H1 (cell line): Measurements from ENCODE around the gene UBE2V1. TPM values are rescaled to one million over a fixed set of nuclear protein-coding genes. Genes with fewer than 3 reads are reported as not detected.

Source experiments
- EGR1 ChIP-seq: IDR thresholded peaks from 2 replicates; pipeline ENCODE4 v1.6.1; 2011; ENCODE audit warnings: low read depth, low read length, borderline replicate concordance
- POLR2AphosphoS5 ChIP-seq: IDR thresholded peaks from 2 replicates; pipeline ENCODE4 v1.6.1; 2011; ENCODE audit warnings: low read depth, low read length
- SIN3A ChIP-seq, 2 experiments: IDR thresholded peaks in 1 of 2; conservative IDR thresholded peaks in 1 of 2; 2 replicates each; pipeline ENCODE4 v1.6.1; 2011 to 2012; ENCODE audit warnings: low read length in 2 of 2, improper control_type of control experiment in 1 of 2, low read depth in 1 of 2, mild to moderate bottlenecking in 1 of 2
- TEAD4 ChIP-seq: IDR thresholded peaks from 2 replicates; pipeline ENCODE4 v1.6.1; 2012; ENCODE audit warnings: low read depth, low read length, inconsistent platforms, mixed read lengths
- polyA plus RNA-seq, 7 experiments: library from polyadenylated mRNA; depleted of rRNA in 3 of 7; stranded (reverse) in 5 of 7; unstranded in 2 of 7; fragments of >200 nt in 5 of 7; fragments of 200-250 nt in 2 of 7; gene quantifications; 1 replicate in 5 of 7; 2 replicates in 1 of 7; 4 replicates in 1 of 7; pipeline versions ENCODE4 v1.2.1 to v1.2.3, GENCODE V29; 2011 to 2013; ENCODE audit warnings: missing spikeins in 2 of 7, mixed read lengths in 2 of 7
- total RNA-seq: library from RNA; stranded (reverse); fragmentation: NEBNext Ultra II Directional; extraction: Animal tissue kit (Norgen Biotek cat#: 25700); gene quantifications from 2 replicates; pipeline ENCODE4 v1.2.1, GENCODE V29; 2021
- TF ChIP-seq, protein P1 (sequence below): fragments of 300-600 bp; sonication (generic); IDR thresholded peaks from 2 replicates; pipeline ENCODE4 v1.7.1; 2012; ENCODE audit warnings: low read length, moderate library complexity, mild to moderate bottlenecking, inconsistent platforms; ENCODE audit not compliant: insufficient replicate concordance

Gene UBE2V1
- total and polyA plus RNA-seq, 2 of the 8 experiments (the other 6 are each of a cell fraction or from before 2014, with no cell fraction given), result 141 to 184 TPM

DNA sequence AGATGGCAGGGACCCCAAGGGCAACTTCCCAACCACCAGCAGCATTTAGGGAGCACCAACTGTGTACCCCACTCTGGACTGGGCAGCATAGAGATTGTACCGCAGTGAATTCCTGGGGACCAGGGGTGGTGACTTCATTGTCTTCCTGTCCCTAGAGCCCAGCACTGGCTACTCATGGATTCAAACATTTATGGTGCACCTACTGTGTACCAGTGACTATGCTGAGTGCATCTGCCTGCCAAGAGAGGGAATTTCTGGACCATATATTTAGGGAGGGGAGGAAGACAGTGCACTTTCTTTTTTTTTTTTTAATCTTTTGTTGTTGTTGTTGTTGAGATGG lies 55.3 kb downstream of the UBE2V1 start (continued):
- TF ChIP-seq, protein P1, sequence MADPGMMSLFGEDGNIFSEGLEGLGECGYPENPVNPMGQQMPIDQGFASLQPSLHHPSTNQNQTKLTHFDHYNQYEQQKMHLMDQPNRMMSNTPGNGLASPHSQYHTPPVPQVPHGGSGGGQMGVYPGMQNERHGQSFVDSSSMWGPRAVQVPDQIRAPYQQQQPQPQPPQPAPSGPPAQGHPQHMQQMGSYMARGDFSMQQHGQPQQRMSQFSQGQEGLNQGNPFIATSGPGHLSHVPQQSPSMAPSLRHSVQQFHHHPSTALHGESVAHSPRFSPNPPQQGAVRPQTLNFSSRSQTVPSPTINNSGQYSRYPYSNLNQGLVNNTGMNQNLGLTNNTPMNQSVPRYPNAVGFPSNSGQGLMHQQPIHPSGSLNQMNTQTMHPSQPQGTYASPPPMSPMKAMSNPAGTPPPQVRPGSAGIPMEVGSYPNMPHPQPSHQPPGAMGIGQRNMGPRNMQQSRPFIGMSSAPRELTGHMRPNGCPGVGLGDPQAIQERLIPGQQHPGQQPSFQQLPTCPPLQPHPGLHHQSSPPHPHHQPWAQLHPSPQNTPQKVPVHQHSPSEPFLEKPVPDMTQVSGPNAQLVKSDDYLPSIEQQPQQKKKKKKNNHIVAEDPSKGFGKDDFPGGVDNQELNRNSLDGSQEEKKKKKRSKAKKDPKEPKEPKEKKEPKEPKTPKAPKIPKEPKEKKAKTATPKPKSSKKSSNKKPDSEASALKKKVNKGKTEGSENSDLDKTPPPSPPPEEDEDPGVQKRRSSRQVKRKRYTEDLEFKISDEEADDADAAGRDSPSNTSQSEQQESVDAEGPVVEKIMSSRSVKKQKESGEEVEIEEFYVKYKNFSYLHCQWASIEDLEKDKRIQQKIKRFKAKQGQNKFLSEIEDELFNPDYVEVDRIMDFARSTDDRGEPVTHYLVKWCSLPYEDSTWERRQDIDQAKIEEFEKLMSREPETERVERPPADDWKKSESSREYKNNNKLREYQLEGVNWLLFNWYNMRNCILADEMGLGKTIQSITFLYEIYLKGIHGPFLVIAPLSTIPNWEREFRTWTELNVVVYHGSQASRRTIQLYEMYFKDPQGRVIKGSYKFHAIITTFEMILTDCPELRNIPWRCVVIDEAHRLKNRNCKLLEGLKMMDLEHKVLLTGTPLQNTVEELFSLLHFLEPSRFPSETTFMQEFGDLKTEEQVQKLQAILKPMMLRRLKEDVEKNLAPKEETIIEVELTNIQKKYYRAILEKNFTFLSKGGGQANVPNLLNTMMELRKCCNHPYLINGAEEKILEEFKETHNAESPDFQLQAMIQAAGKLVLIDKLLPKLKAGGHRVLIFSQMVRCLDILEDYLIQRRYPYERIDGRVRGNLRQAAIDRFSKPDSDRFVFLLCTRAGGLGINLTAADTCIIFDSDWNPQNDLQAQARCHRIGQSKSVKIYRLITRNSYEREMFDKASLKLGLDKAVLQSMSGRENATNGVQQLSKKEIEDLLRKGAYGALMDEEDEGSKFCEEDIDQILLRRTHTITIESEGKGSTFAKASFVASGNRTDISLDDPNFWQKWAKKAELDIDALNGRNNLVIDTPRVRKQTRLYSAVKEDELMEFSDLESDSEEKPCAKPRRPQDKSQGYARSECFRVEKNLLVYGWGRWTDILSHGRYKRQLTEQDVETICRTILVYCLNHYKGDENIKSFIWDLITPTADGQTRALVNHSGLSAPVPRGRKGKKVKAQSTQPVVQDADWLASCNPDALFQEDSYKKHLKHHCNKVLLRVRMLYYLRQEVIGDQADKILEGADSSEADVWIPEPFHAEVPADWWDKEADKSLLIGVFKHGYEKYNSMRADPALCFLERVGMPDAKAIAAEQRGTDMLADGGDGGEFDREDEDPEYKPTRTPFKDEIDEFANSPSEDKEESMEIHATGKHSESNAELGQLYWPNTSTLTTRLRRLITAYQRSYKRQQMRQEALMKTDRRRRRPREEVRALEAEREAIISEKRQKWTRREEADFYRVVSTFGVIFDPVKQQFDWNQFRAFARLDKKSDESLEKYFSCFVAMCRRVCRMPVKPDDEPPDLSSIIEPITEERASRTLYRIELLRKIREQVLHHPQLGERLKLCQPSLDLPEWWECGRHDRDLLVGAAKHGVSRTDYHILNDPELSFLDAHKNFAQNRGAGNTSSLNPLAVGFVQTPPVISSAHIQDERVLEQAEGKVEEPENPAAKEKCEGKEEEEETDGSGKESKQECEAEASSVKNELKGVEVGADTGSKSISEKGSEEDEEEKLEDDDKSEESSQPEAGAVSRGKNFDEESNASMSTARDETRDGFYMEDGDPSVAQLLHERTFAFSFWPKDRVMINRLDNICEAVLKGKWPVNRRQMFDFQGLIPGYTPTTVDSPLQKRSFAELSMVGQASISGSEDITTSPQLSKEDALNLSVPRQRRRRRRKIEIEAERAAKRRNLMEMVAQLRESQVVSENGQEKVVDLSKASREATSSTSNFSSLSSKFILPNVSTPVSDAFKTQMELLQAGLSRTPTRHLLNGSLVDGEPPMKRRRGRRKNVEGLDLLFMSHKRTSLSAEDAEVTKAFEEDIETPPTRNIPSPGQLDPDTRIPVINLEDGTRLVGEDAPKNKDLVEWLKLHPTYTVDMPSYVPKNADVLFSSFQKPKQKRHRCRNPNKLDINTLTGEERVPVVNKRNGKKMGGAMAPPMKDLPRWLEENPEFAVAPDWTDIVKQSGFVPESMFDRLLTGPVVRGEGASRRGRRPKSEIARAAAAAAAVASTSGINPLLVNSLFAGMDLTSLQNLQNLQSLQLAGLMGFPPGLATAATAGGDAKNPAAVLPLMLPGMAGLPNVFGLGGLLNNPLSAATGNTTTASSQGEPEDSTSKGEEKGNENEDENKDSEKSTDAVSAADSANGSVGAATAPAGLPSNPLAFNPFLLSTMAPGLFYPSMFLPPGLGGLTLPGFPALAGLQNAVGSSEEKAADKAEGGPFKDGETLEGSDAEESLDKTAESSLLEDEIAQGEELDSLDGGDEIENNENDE, result no peak
- TF ChIP-seq SIN3A (conservative IDR thresholded peaks at IDR 0.05 in 1 of 2, IDR thresholded peaks at IDR 0.05 in 1 of 2; ENCODE audit: low read depth in 1 of 2, low read length in 2 of 2) (no peak), POLR2AphosphoS5 (no peak), EGR1 (no peak), TEAD4 (no peak)
